ENCODE data around the gene GOLGA6C.
"Not testable (repeated sequence)": the region's sequence is repeated elsewhere in the genome, so short reads cannot be mapped to it uniquely, and the experiment has no call there.

The GOLGA6C gene

GRCh38 chr15:75319231-75319897 lies 61.2 kb downstream of the GOLGA6C start:
- DNase-seq (ENCODE audit: low read depth): not testable (repeated sequence)
